Gastrocnemius medialis (tissue), 4 donors: ENCODE measurements around the gene SYNPR.

Experiments used
- CTCF ChIP-seq, 5 experiments: fragments of 450-650 bp in 3 of 5; fragments of 200-600 bp in 2 of 5; sonication (generic) in 2 of 5; IDR thresholded peaks in 4 of 5; conservative IDR thresholded peaks in 1 of 5; 1 replicate in 4 of 5; 2 replicates in 1 of 5; pipeline ENCODE4 v1.5.1; 2016 to 2019; ENCODE audit warnings: antibody characterized with exemption in 5 of 5, mild to moderate bottlenecking in 3 of 5, moderate library complexity in 3 of 5
- POLR2A ChIP-seq, 2 donors: fragments of 450-650 bp; IDR thresholded peaks; one replicate each; pipeline ENCODE4 v1.6.1; 2017; ENCODE audit warnings: antibody characterized with exemption in 2 of 2, mild to moderate bottlenecking in 2 of 2, moderate library complexity in 2 of 2

DNA sequence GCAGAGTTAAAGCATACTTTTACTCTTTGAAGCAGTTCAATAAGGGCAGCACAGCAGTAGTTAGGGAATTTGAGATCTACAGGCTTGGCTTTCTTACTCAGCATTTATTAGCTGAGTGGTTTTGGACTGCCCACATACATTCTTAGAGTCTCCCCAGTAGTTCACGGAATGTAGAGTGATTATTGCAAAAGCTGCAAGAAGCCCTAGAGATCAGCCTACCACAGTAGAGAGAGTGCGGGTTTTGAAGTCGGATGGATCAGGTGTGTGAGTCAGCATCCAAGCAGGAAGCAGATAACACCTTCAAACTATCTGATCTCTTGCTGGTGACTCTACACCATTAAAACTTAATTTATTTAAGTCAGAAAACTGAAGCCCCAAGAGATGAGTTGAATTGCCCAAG, 171.9 kb downstream of the SYNPR start:
- TF ChIP-seq CTCF (IDR thresholded peaks at IDR 0.05 in 4 of 5, conservative IDR thresholded peaks at IDR 0.05 in 1 of 5) (no peak), POLR2A (IDR thresholded peaks at IDR 0.05) (no peak)
